ENCODE data around the gene AKT1. TPM values are rescaled to one million over a fixed set of nuclear protein-coding genes. Genes with fewer than 3 reads are reported as not detected.

AKT1 gene
- total and polyA plus RNA-seq, 2 of the 13 experiments (the other 11 are each of a cell fraction or from before 2014, with no cell fraction given): 96.2 to 116 TPM

- no peak overlapping the region for H3K4me3 ChIP-seq (replicated peaks in 1 of 3; ENCODE audit: insufficient read depth in 1 of 3, low read depth in 2 of 3, low read length in 3 of 3)
- BruUV-seq (replicated peaks): no TSS peak
- no peaks in the 10 kb centered on the region for H3K9me3 ChIP-seq (ENCODE audit: low read length)
- no peak overlapping the region for H3K9ac ChIP-seq (ENCODE audit: insufficient read depth, low read depth, low read length)
- in situ Hi-C loops (cut with HindIII; ENCODE audit: extremely low pct_ligation_motif_present, low pct_unique_long_range_greater_than_20kb): no loop called here
- TF ChIP-seq BHLHE40 (IDR thresholded peaks at IDR 0.05; ENCODE audit: low read length) (peak; percentile 73), ZNF264 (CRISPR knock-in tag; IDR thresholded peaks at IDR 0.05) (no peak), RBFOX2 (IDR thresholded peaks at IDR 0.05; ENCODE audit: low read depth, low read length) (no peak), ZBTB3 (CRISPR knock-in tag; IDR thresholded peaks at IDR 0.05; ENCODE audit: borderline replicate concordance, low read depth) (no peak), DRAP1 (CRISPR knock-in tag; IDR thresholded peaks at IDR 0.05) (no peak), ZNF446 (CRISPR knock-in tag; IDR thresholded peaks at IDR 0.05) (no peak), ZNF407 (CRISPR knock-in tag; IDR thresholded peaks at IDR 0.05; ENCODE audit: not compliant biosample characterization) (no peak)
- DNase-seq (ENCODE audit: low spot score): no peak
- ChIA-PET CTCF (ENCODE audit: low intra/inter-chr PET ratio, low total read pairs) (no interaction called here), POLR2A (no interaction called here)
- no peak overlapping the region for H3K4me2 ChIP-seq (ENCODE audit: low read depth, low read length)
- H3K4me1 ChIP-seq (ENCODE audit: insufficient read depth, low read length): peaks cover 16% of the 10 kb centered on the region
- H3K27me3 ChIP-seq (ENCODE audit: control insufficient read depth in 1 of 2, insufficient read depth in 2 of 2, low read length in 2 of 2): no peaks in the 10 kb centered on the region; a peak in 1 of 5 replicates
- no peak overlapping the region for H2AFZ ChIP-seq (ENCODE audit: low read length)
- intact Hi-C loops (cut with micrococcal nuclease; ENCODE audit: unreplicated experiment): no loop called here
- no peak for ATAC-seq
- no peaks in the 10 kb centered on the region for H3K79me2 ChIP-seq (ENCODE audit: insufficient read depth, low read length)
- FAIRE-seq: no peak
- H3K36me3 ChIP-seq (replicated peaks in 1 of 2; ENCODE audit: control insufficient read depth in 1 of 2, insufficient read depth in 2 of 2, low read length in 2 of 2): no peaks in the 10 kb centered on the region
- no peak overlapping the region for H3K27ac ChIP-seq (ENCODE audit: extremely low read length, insufficient read depth, low read length)
- 26% methylated on average over 4 of the region's 9 CpGs for WGBS (ENCODE audit: low lambda C conversion rate)
- no peaks in the 10 kb centered on the region for H4K20me1 ChIP-seq (ENCODE audit: insufficient read depth, low read length)
Measured at GRCh38 chr14:104830781-104831180, 35.2 kb upstream of the AKT1 start.
